AG08395 (cell line): ENCODE measurements around the gene TMEM182.

Source experiments
- DNase-seq: peaks from one replicate; pipeline ENCODE4 v3.0.0; 2012; ENCODE audit warnings: mixed read lengths, low spot score

The TMEM182 gene

DNA sequence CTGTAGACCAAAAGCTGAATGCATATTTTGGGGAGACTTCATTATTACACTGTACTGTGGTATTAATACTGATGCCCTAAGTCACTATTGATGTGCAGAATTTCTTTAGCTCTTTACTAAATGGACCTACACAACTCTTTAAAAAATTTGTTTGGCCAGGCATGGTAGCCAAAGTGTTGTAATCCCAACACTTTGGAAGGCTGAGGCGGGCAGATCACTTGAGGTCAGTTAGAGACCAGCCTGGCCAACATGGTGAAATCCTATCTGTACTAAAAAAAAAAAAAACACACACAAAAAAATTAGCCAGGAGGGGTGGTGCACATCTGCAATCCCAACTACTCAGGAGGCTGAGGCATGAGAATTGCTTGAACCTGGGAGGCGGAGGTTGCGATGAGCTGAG lies 6.4 kb downstream of the TMEM182 start:
- DNase-seq: no peak

DNA sequence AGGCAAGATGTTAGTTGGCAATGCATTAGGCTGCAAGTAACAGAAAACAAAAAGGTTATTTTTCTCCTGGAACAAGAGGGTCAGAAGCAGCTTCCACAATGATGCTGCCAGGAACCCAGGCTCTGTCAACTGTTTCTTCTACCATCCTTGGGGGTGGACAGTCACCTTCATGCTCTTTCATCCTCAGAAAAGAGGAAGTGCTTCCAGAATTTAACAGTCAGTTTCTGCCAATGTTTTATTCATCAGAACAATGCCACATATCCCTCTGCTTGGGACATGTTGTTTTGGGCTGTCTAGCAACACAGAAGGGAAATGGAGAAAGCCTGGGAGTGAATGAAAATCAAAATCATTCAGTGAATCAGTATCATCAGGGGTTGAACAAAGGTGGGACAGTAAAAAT lies 7.1 kb downstream of the TMEM182 start:
- DNase-seq: no peak

DNA sequence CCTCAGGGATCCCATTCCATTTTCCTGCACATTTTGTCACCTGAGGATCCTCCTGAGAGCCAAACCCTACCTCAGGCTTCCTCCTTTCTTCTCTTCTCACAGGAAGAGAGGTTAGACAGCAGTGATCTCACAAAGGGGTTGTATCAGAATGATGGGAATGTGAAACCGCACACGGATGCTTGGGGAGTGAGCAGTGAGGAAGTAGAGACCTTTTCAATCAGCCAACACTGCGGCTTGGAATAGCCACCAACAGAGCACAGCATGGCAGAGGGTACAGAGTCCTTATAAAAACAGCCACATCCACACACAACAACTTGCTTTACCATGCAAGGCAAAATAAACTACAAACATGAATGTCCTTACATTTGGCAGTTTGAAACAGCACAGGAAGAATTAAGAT lies 8.7 kb downstream of the TMEM182 start:
- no peak for DNase-seq

DNA sequence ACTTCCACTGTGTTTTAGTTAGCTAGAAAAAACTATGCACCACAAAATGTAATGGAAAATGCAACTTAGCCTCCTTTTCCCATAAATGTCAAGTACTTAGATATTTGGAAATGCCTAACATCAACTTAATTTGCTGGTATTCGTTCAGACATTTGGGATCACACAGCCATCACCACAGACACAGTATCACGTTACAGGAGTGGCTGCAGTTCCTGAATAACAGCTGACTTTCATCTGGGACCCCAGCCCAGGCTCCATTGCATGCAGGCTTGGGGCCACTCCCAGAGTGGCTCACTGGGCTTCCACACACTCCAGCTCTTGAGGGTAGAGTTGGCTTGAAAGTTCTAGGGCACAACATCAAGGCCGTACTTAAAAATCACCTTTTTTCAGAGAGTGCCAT lies 9.3 kb downstream of the TMEM182 start:
- DNase-seq: no peak

DNA sequence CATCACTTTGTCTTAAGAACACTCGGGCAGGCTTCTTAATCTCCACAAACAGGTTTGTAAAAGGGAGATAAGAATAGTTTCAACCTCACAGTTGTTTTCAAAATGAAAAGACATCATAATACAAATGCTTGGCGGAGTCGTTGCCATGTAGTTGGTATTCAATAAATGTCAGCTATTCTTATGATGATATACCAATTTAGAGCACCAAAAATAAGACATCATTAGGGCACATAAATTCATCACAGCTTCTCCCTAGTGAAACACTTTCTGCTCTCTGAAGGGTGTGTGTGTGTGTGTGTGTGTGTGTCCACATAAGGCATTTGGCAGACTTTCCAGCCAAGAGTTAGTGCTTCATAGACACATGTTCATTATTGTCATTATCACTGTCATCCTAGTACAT lies 10.8 kb downstream of the TMEM182 start:
- no peak for DNase-seq

DNA sequence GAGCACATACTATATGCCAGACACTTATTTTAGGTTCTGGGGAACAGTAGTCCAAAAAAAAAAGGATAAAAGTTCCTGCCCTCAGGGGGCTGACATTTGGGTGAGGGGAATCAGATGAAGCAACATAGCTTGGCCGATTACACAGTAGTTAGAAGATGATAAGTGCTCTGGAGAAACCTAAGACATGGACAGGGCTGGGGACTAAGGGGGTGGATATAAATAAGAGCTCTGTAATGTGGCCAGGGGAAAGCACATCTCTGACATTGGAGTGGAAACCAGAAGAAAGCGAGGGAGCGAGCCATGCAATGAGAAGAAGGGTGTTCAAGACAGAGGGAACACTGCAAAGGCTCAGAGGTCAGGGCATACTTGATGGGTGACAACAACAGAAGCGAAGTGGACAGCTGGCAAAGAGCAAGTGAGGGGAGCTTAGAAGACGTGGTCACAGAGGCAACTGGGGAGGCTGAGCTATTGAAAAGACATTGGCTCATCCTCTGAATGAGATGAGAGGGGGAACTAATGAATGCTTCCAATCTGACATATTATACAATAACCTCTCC lies 11.4 kb downstream of the TMEM182 start:
- DNase-seq: no peak

DNA sequence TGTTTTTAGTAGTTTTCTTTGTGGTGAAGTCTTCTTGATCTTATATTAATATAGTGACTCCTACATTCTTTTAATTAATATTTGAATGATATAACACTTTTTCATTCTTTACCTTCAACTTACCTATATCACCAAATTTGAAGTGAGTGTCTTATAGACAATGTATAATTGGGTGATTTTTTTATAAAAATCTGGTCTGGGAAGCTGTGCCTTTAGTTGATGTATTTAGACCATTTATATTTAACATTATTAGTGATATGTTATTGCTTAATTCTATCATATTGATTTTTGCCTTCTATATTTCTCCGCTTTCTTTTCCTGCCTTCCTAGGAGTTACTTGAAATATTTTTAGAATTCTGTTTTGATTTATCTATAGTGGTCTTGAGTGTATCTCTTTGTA lies 16.4 kb downstream of the TMEM182 start:
- DNase-seq: no peak

- no peak for DNase-seq
Measured at GRCh38 chr2:102780467-102780866, 18.6 kb downstream of the TMEM182 start.

- DNase-seq: no peak
Measured at GRCh38 chr2:102782187-102782586, 20.4 kb downstream of the TMEM182 start.

- DNase-seq: no peak
Measured at GRCh38 chr2:102782933-102783332, 21.1 kb downstream of the TMEM182 start.

GRCh38 chr2:102783506-102784183 lies 21.8 kb downstream of the TMEM182 start:
- no peak for DNase-seq

DNA sequence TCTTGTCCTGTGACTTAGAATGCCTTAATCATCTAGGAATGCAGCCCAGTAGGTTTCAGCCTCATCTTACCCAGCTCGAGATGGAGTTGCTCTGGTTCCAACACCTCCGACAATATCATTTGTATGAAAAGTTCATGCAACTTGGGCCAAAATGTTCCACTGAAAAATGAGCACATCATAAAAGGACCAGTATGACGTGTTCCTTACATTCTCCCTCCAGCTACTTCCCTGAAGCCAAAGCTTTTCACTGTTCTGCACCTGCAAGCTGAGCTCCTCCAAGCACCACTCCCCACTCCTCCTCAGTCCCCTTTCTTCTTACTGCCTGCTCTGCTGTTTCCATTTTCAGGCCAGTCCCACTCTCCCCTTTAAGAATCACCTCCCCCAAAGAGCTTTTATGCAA lies 23.1 kb downstream of the TMEM182 start:
- DNase-seq: no peak

GRCh38 chr2:102788216-102788884 lies 26.5 kb downstream of the TMEM182 start:
- no peak for DNase-seq

GRCh38 chr2:102788885-102789260 lies 27.0 kb downstream of the TMEM182 start:
- no peak for DNase-seq

DNA sequence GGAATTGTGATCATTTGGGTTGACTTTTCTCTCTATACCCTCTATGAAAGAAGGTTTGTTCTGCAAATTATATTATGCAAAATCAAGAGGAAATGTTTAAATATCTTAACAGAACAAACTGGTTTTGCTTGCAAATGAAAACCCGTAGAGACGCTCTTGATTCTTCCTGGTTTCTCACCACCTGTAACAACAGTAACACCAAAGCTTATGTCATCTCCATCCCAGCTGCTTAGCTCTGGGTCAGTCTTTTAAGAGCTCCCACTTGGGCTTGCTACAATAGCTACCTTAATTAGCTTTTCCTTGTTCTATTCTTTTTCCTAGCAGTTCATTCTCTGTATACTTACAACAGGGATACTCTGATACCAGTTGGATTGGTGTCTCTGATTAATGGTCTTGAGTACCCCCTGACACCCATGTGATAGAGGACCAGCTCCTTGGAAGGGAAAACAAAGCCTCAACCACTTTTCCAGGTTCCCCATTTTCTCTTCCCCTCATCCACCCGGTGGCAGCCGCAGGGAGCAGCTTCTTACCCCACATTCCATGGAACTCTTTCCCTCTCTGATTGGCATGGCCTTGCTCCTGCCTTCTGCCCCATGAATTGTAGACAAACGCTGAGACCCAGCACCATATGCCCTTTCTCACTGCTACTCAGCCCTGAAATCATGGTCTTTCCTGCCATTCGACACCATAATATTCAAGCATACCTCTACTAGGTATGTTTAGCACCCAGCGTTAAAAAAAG lies 27.7 kb downstream of the TMEM182 start:
- no peak for DNase-seq

- DNase-seq: no peak
Measured at GRCh38 chr2:102790091-102790455, 28.2 kb downstream of the TMEM182 start.

GRCh38 chr2:102792568-102793208 lies 30.9 kb downstream of the TMEM182 start:
- no peak for DNase-seq

DNA sequence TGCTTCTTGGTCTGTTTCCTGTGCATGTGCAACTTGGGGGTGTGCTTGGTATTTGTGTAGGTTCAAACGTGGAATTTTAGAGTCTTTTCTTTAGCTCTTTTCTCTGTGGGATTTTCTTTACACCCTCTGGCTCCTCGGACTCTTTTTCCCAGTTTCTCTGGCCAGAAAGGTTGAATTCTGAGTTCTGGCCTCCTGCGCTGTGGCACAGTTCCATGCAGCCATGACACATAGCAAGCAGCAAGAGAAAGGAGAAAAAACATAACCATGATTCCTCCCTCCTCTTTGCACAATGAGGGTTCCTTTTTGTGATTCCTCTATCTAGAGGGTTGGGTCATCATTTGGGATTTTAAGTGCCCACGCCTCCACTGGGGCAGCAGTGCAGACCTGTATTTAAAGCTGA lies 33.8 kb downstream of the TMEM182 start:
- no peak for DNase-seq

- DNase-seq: no peak
Measured at GRCh38 chr2:102796337-102796736, 34.5 kb downstream of the TMEM182 start.

GRCh38 chr2:102797486-102797885 lies 35.7 kb downstream of the TMEM182 start:
- no peak for DNase-seq

DNA sequence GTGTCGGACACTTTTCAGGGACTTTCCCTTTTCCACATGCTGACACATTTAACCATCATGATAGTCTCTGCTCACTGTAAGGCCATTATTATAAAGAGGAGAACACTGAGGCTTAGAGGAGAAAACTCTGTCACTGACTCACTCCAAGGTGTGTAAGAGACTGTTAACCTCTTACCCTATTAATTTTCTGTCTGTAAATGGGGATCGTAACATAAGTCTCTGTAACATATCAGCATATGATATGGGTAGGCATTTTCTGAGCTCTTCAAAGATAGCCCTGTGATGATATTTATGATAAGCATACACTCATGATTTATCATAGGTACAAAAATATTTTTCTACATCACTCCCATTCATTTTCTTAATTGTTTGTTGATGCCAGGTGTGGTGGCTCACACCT lies 36.4 kb downstream of the TMEM182 start:
- no peak for DNase-seq

DNA sequence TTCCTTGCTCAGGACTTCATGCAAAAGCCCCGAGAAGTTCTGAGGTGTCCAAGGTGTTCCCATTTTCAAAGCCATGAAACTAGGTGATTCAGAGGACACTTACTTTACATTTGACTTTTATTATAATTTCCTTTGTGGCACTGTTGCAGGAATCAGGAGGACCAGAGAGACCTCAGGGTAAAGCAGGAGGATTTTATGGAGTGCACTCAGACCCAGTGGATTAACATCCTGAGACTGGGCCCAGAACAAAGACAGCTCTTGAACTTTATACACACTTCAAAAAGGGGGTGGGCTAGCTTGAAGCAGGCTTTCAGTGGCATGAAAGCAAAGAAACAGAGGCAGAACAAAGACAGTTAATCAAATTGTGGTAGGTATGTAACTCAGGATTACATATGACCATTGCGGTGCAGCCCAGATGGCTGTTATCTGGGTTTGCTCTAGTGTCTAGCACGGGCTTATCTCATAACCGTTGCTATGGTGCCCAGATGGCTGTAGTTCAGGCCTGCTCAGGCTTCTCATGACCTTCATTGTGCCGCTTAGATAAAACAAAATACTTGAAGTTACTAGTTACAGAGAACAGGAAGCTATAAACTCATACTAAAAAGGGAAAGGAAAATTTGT lies 39.4 kb downstream of the TMEM182 start:
- DNase-seq: no peak
